HepG2 (cell line): ENCODE data around the gene PHKA2. TPM values are rescaled to one million over a fixed set of nuclear protein-coding genes. Genes with fewer than 3 reads are reported as not detected.

ENCODE experiments used
- ATAC-seq: fragments of 200-7000 bp; cut with Tn5 transposase; 3 replicates; pipeline ENCODE4 v1.9.1; 2020; ENCODE audit warnings: mild to moderate bottlenecking, moderate library complexity
- BruUV-seq: library from RNA; stranded (reverse); fragments of 400-500 nt; replicated peaks from 2 replicates; lab custom pipeline; 2021; lab: Mats Ljungman, UMichigan
- CTCF ChIA-PET: fragments of 300-600 bp; formaldehyde crosslinking; extraction: SDS; loops from one replicate; lab custom pipeline; 2021; ENCODE audit warnings: low total read pairs, inconsistent platforms, low intra/inter-chr PET ratio; lab: Yijun Ruan, JAX
- POLR2A ChIA-PET: fragments of 350-600 bp; sonication (Branson Sonifier 250); formaldehyde crosslinking; loops from one replicate; lab custom pipeline; 2020; ENCODE audit warnings: antibody characterized with exemption, inconsistent platforms; lab: Yijun Ruan, JAX
- DNase-seq: peaks from one replicate; pipeline ENCODE4 v3.0.0-alpha.2; 2015; ENCODE audit warnings: low spot score
- FAIRE-seq: peaks from 3 replicates; lab custom pipeline; 2011; peaks lifted over from hg19 to GRCh38; lab: Jason Lieb, UNC
- H2AFZ ChIP-seq: one replicate; pipeline ENCODE4 v1.6.1; 2011; ENCODE audit warnings: low read length, inconsistent platforms
- H3K27ac ChIP-seq: fragments of 300-600 bp; 3 replicates; pipeline ENCODE4 v1.8.0; 2011; ENCODE audit warnings: mixed run types, mild to moderate bottlenecking, mixed read lengths, low read length, inconsistent platforms; ENCODE audit not compliant: insufficient read depth; ENCODE audit errors: extremely low read length
- H3K27me3 ChIP-seq, 2 experiments: fragments of 200-600 bp in 1 of 2; 2 replicates in 1 of 2; 3 replicates in 1 of 2; pipeline versions ENCODE4 v1.6.0 to v1.8.0; 2011; ENCODE audit warnings: low read length in 2 of 2, mild to moderate bottlenecking in 2 of 2, moderate library complexity in 2 of 2, inconsistent platforms in 1 of 2; ENCODE audit not compliant: insufficient read depth in 2 of 2, control insufficient read depth in 1 of 2
- H3K36me3 ChIP-seq, 2 experiments: fragments of 200-600 bp in 1 of 2; replicated peaks in 1 of 2; 2 replicates in 1 of 2; 3 replicates in 1 of 2; pipeline versions ENCODE4 v1.5.1 to v1.8.0; 2011; ENCODE audit warnings: low read length in 2 of 2, inconsistent platforms in 1 of 2; ENCODE audit not compliant: insufficient read depth in 2 of 2, control insufficient read depth in 1 of 2
- H3K4me1 ChIP-seq: 2 replicates; pipeline ENCODE4 v1.5.1; 2012; ENCODE audit warnings: low read length, inconsistent platforms; ENCODE audit not compliant: insufficient read depth
- H3K4me2 ChIP-seq: 2 replicates; pipeline ENCODE4 v1.6.0; 2011; ENCODE audit warnings: low read depth, low read length, inconsistent platforms
- H3K4me3 ChIP-seq, 3 experiments: fragments of 200-600 bp in 1 of 3; sonication (generic), shearing (Covaris generic) in 1 of 3; replicated peaks in 1 of 3; 2 replicates each; pipeline ENCODE4 v1.5.1; 2011 to 2016; ENCODE audit warnings: low read length in 3 of 3, inconsistent platforms in 2 of 3, low read depth in 2 of 3, mild to moderate bottlenecking in 2 of 3, control low read depth in 1 of 3, mixed read lengths in 1 of 3; ENCODE audit not compliant: insufficient read depth in 1 of 3
- H3K79me2 ChIP-seq: one replicate; pipeline ENCODE4 v1.6.1; 2011; ENCODE audit warnings: low read length, inconsistent platforms; ENCODE audit not compliant: insufficient read depth
- H3K9ac ChIP-seq: 2 replicates; pipeline ENCODE4 v1.6.0; 2011; ENCODE audit warnings: mild to moderate bottlenecking, low read depth, low read length, inconsistent platforms; ENCODE audit not compliant: insufficient read depth
- H3K9me3 ChIP-seq: 2 replicates; pipeline ENCODE4 v1.5.1; 2012; ENCODE audit warnings: mild to moderate bottlenecking, low read length
- H4K20me1 ChIP-seq: 2 replicates; pipeline ENCODE4 v1.6.0; 2011; ENCODE audit warnings: inconsistent platforms, mild to moderate bottlenecking, low read length, moderate library complexity; ENCODE audit not compliant: insufficient read depth
- AKNA ChIP-seq: sonication (generic); formaldehyde crosslinking; IDR thresholded peaks from 2 replicates; pipeline ENCODE4 v1.4.0; 2020; ENCODE audit warnings: missing genetic modification reagents, borderline replicate concordance
- CEBPB ChIP-seq: IDR thresholded peaks from 2 replicates; pipeline ENCODE4 v1.6.1; 2011; ENCODE audit warnings: low read depth, low read length, improper control_type of control experiment, borderline replicate concordance
- CHD2 ChIP-seq: IDR thresholded peaks from 2 replicates; pipeline ENCODE4 v1.6.1; 2011; ENCODE audit warnings: low read depth, low read length, improper control_type of control experiment
- RNF2 ChIP-seq: fragments of 450-650 bp; conservative IDR thresholded peaks from 2 replicates; pipeline ENCODE4 v1.6.1; 2016; ENCODE audit warnings: low read depth
- ZNF607 ChIP-seq: sonication (generic); formaldehyde crosslinking; IDR thresholded peaks from 2 replicates; pipeline ENCODE4 v1.5.1; 2020; ENCODE audit warnings: missing genetic modification reagents, mild to moderate bottlenecking, borderline replicate concordance
- ZNF792 ChIP-seq: IDR thresholded peaks from 2 replicates; pipeline ENCODE4 v1.6.1; 2016
- WGBS: methylation state at CpG from one replicate; pipeline ENCODE4 v1.1.6; 2017; ENCODE audit warnings: low lambda C conversion rate; 5-methylcytosine and 5-hydroxymethylcytosine counted together
- in situ Hi-C: cut with HindIII; loops from 2 replicates; pipeline ENCODE4 v1.10.0; 2017; ENCODE audit warnings: low pct_unique_long_range_greater_than_20kb; ENCODE audit not compliant: extremely low pct_ligation_motif_present
- intact Hi-C: fragments of 100-400 bp; cut with micrococcal nuclease; formaldehyde crosslinking; loops from one replicate; pipeline ENCODE4 v1.10.0; 2022; ENCODE audit not compliant: unreplicated experiment
- polyA plus RNA-seq, 8 experiments: library from polyadenylated mRNA; depleted of rRNA in 3 of 8; stranded (reverse) in 7 of 8; unstranded in 1 of 8; fragments of >200 nt; fragmentation: Illumina TruSeq in 4 of 8; extraction: Trizol in 4 of 8; gene quantifications; 2 replicates each; pipeline versions ENCODE4 v1.2.1 to v1.2.3, GENCODE V29; 2011 to 2016; ENCODE audit warnings: low read depth in 4 of 8, missing spikeins in 1 of 8, mixed read lengths in 1 of 8; ENCODE audit not compliant: insufficient read depth in 1 of 8
- total RNA-seq, 5 experiments: library from RNA; depleted of rRNA; stranded (reverse); fragments of >200 nt; fragmentation: Illumina TruSeq; extraction: Trizol; gene quantifications; 2 replicates each; pipeline ENCODE4 v1.2.3, GENCODE V29; 2016; ENCODE audit warnings: low read depth in 1 of 5
- TF ChIP-seq, protein P1 (sequence below): sonication (generic); formaldehyde crosslinking; conservative IDR thresholded peaks from 2 replicates; pipeline ENCODE4 v1.4.0; 2020; ENCODE audit warnings: missing genetic modification reagents
- TF ChIP-seq, protein P2 (sequence below): sonication (generic); formaldehyde crosslinking; IDR thresholded peaks from 2 replicates; pipeline ENCODE4 v1.8.1; 2023; ENCODE audit warnings: mild to moderate bottlenecking, missing genetic modification reagents
- TF ChIP-seq, protein P3 (sequence below): sonication (generic); formaldehyde crosslinking; IDR thresholded peaks from 2 replicates; pipeline ENCODE4; 2020; ENCODE audit warnings: missing genetic modification reagents, mild to moderate bottlenecking, borderline replicate concordance

Gene PHKA2
- total and polyA plus RNA-seq, 2 of the 13 experiments (the other 11 are each of a cell fraction or from before 2014, with no cell fraction given): 20.5 to 273 TPM

DNA sequence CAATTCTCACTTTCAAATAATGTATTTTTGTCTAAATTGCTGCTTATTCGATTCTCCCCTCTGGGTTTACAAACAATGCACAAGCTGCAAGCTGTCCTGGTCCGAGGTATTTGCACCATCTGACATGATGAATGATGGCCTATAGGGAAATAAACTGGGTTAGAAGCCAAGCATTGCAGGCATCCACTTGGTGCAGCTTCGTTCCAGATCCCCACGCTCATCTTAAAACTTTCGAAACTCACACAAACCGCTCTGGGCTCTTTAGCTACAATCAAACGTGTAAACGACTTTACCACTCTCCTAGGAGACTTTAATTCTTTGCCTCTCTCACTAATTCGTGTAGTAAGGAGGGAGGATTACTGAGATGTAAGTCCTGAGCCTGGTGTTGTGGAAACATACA, 19.0 kb downstream of the PHKA2 start:
- DNase-seq (no peak), ATAC-seq (no peak)
- Histone ChIP-seq H3K27me3 (no peaks in the 10 kb centered on the region), H3K27ac (no peak overlapping the region), H3K79me2 (peaks cover 55% of the 10 kb centered on the region), H3K4me2 (no peak overlapping the region), H3K4me3 (no peak overlapping the region), H2AFZ (no peak overlapping the region), H4K20me1 (peaks cover 22% of the 10 kb centered on the region), H3K9me3 (no peaks in the 10 kb centered on the region), H3K4me1 (no peaks in the 10 kb centered on the region), H3K9ac (no peak overlapping the region), H3K36me3 (peaks cover 1 to 3% of the 10 kb centered on the region in 2 experiments; a peak in 2 of 5 replicates)
- intact Hi-C loops: no loop called here
- 87% methylated on average over 9 of the region's 9 CpGs for WGBS
- BruUV-seq: no TSS peak
- POLR2A ChIA-PET: no interaction called here
- TF ChIP-seq, protein P1, sequence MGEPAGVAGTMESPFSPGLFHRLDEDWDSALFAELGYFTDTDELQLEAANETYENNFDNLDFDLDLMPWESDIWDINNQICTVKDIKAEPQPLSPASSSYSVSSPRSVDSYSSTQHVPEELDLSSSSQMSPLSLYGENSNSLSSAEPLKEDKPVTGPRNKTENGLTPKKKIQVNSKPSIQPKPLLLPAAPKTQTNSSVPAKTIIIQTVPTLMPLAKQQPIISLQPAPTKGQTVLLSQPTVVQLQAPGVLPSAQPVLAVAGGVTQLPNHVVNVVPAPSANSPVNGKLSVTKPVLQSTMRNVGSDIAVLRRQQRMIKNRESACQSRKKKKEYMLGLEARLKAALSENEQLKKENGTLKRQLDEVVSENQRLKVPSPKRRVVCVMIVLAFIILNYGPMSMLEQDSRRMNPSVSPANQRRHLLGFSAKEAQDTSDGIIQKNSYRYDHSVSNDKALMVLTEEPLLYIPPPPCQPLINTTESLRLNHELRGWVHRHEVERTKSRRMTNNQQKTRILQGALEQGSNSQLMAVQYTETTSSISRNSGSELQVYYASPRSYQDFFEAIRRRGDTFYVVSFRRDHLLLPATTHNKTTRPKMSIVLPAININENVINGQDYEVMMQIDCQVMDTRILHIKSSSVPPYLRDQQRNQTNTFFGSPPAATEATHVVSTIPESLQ (CRISPR knock-in tag): no peak
- TF ChIP-seq CHD2 (no peak), RNF2 (no peak), ZNF792 (no peak), ZNF607 (CRISPR knock-in tag) (no peak), CEBPB (no peak), AKNA (CRISPR knock-in tag) (no peak)
- TF ChIP-seq, protein P2, sequence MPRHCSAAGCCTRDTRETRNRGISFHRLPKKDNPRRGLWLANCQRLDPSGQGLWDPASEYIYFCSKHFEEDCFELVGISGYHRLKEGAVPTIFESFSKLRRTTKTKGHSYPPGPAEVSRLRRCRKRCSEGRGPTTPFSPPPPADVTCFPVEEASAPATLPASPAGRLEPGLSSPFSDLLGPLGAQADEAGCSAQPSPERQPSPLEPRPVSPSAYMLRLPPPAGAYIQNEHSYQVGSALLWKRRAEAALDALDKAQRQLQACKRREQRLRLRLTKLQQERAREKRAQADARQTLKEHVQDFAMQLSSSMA (CRISPR knock-in tag): no peak
- TF ChIP-seq, protein P3, sequence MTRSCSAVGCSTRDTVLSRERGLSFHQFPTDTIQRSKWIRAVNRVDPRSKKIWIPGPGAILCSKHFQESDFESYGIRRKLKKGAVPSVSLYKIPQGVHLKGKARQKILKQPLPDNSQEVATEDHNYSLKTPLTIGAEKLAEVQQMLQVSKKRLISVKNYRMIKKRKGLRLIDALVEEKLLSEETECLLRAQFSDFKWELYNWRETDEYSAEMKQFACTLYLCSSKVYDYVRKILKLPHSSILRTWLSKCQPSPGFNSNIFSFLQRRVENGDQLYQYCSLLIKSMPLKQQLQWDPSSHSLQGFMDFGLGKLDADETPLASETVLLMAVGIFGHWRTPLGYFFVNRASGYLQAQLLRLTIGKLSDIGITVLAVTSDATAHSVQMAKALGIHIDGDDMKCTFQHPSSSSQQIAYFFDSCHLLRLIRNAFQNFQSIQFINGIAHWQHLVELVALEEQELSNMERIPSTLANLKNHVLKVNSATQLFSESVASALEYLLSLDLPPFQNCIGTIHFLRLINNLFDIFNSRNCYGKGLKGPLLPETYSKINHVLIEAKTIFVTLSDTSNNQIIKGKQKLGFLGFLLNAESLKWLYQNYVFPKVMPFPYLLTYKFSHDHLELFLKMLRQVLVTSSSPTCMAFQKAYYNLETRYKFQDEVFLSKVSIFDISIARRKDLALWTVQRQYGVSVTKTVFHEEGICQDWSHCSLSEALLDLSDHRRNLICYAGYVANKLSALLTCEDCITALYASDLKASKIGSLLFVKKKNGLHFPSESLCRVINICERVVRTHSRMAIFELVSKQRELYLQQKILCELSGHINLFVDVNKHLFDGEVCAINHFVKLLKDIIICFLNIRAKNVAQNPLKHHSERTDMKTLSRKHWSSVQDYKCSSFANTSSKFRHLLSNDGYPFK (CRISPR knock-in tag): no peak
- TF ChIP-seq, all 625 proteins: peak for 0
- in situ Hi-C loops: no loop called here
- FAIRE-seq: no peak
- CTCF ChIA-PET: no interaction called here
